IMR-90 (cell line): Measurements from ENCODE around the gene ORM1. TPM values are rescaled to one million over a fixed set of nuclear protein-coding genes. Genes with fewer than 3 reads are reported as not detected.

Source experiments
- ATAC-seq: fragments of 200-7000 bp; cut with Tn5 transposase; 2 replicates; pipeline ENCODE4 v1.9.1; 2020; ENCODE audit warnings: low read depth, mild to moderate bottlenecking, moderate library complexity
- BruUV-seq: library from RNA; stranded (reverse); fragments of 400-500 nt; replicated peaks from 2 replicates; lab custom pipeline; 2021; lab: Mats Ljungman, UMichigan
- CTCF ChIA-PET: fragments of 300-600 bp; formaldehyde crosslinking; extraction: SDS; loops from one replicate; lab custom pipeline; 2021; ENCODE audit warnings: antibody characterized with exemption; lab: Yijun Ruan, JAX
- POLR2A ChIA-PET: fragments of 300-600 bp; sonication (Branson Sonifier 250); formaldehyde crosslinking; loops from one replicate; lab custom pipeline; 2022; ENCODE audit warnings: antibody characterized with exemption; ENCODE audit not compliant: unreplicated experiment; lab: Charles Lee
- DNase-seq: peaks from one replicate; pipeline ENCODE4 v3.0.0; 2013
- H2AFZ ChIP-seq: replicated peaks from 2 replicates; pipeline ENCODE3; 2013; ENCODE audit warnings: low read length, mild to moderate bottlenecking; ENCODE audit not compliant: poor library complexity
- H2AK5ac ChIP-seq: 2 replicates; pipeline ENCODE4 v1.6.1; 2013; ENCODE audit warnings: low read depth, low read length, inconsistent platforms
- H2AK9ac ChIP-seq: replicated peaks from 2 replicates; pipeline ENCODE3; 2013; ENCODE audit warnings: mild to moderate bottlenecking, low read depth, low read length, moderate library complexity; ENCODE audit not compliant: poor library complexity
- H2BK120ac ChIP-seq: 2 replicates; pipeline ENCODE4 v1.6.1; 2013; ENCODE audit warnings: low read depth, low read length, inconsistent platforms
- H2BK15ac ChIP-seq: 3 replicates; pipeline ENCODE4 v1.6.1; 2013; ENCODE audit warnings: low read depth, low read length, inconsistent platforms
- H2BK20ac ChIP-seq: 2 replicates; pipeline ENCODE4 v1.6.1; 2013; ENCODE audit warnings: low read depth, mild to moderate bottlenecking, inconsistent platforms, low read length, moderate library complexity
- H2BK5ac ChIP-seq: 2 replicates; pipeline ENCODE4 v1.6.1; 2013; ENCODE audit warnings: mild to moderate bottlenecking, low read depth, low read length, inconsistent platforms; ENCODE audit not compliant: poor library complexity, severe bottlenecking
- H3K14ac ChIP-seq: replicated peaks from 2 replicates; pipeline ENCODE4 v1.6.1; 2013; ENCODE audit warnings: low read depth, low read length, inconsistent platforms
- H3K18ac ChIP-seq: 2 replicates; pipeline ENCODE4 v1.6.1; 2013; ENCODE audit warnings: low read depth, low read length, control low read depth
- H3K23ac ChIP-seq: 2 replicates; pipeline ENCODE4 v1.6.1; 2013; ENCODE audit warnings: low read depth, low read length, inconsistent platforms
- H3K27ac ChIP-seq: 2 replicates; pipeline ENCODE4 v1.5.1; 2013; ENCODE audit warnings: mild to moderate bottlenecking, control low read depth, low read length; ENCODE audit not compliant: insufficient read depth
- H3K27me3 ChIP-seq: 2 replicates; pipeline ENCODE4 v1.6.1; 2013; ENCODE audit warnings: low read length; ENCODE audit not compliant: control insufficient read depth, insufficient read depth
- H3K36me3 ChIP-seq: 2 replicates; pipeline ENCODE4 v1.6.1; 2013; ENCODE audit warnings: low read length, mixed read lengths; ENCODE audit not compliant: control insufficient read depth, insufficient read depth
- H3K4ac ChIP-seq: 2 replicates; pipeline ENCODE4 v1.6.1; 2013; ENCODE audit warnings: low read depth, low read length, inconsistent platforms
- H3K4me1 ChIP-seq: 2 replicates; pipeline ENCODE4 v1.6.1; 2013; ENCODE audit warnings: low read length, mixed read lengths; ENCODE audit not compliant: control insufficient read depth, insufficient read depth
- H3K4me2 ChIP-seq: 2 replicates; pipeline ENCODE4 v1.6.1; 2013; ENCODE audit warnings: low read depth, mild to moderate bottlenecking, control low read depth, low read length, moderate library complexity
- H3K4me3 ChIP-seq: 2 replicates; pipeline ENCODE4 v1.5.1; 2013; ENCODE audit warnings: low read depth, mild to moderate bottlenecking, control low read depth, low read length, moderate library complexity; ENCODE audit not compliant: insufficient read depth
- H3K56ac ChIP-seq: 2 replicates; pipeline ENCODE4 v1.6.1; 2013; ENCODE audit warnings: low read length, inconsistent platforms; ENCODE audit not compliant: insufficient read depth; ENCODE audit errors: extremely low read depth
- H3K79me1 ChIP-seq, 2 experiments: 2 replicates each; pipeline ENCODE4 v1.6.1; 2013; ENCODE audit warnings: low read length in 2 of 2, inconsistent platforms in 1 of 2, low read depth in 1 of 2
- H3K9ac ChIP-seq: 2 replicates; pipeline ENCODE4 v1.6.1; 2013; ENCODE audit warnings: low read depth, low read length, control low read depth
- H3K9me1 ChIP-seq: 2 replicates; pipeline ENCODE4 v1.6.1; 2013; ENCODE audit warnings: low read length, inconsistent platforms; ENCODE audit not compliant: insufficient read depth
- H3K9me3 ChIP-seq: 2 replicates; pipeline ENCODE4 v1.6.1; 2013; ENCODE audit warnings: low read length; ENCODE audit not compliant: control insufficient read depth, insufficient read depth
- H4K20me1 ChIP-seq: 2 replicates; pipeline ENCODE4 v1.6.1; 2013; ENCODE audit warnings: low read length, inconsistent platforms; ENCODE audit not compliant: insufficient read depth
- H4K5ac ChIP-seq: 2 replicates; pipeline ENCODE4 v1.6.1; 2013; ENCODE audit warnings: mild to moderate bottlenecking, low read depth, low read length, control low read depth
- H4K8ac ChIP-seq, 2 experiments: 2 replicates each; pipeline ENCODE4 v1.6.1; 2013; ENCODE audit warnings: low read depth in 2 of 2, low read length in 2 of 2, control low read depth in 1 of 2, inconsistent platforms in 1 of 2
- H4K91ac ChIP-seq: 2 replicates; pipeline ENCODE4 v1.6.1; 2013; ENCODE audit warnings: low read depth, low read length, inconsistent platforms; ENCODE audit not compliant: insufficient read depth
- CEBPB ChIP-seq: IDR thresholded peaks from 2 replicates; pipeline ENCODE4 v1.6.1; 2012; ENCODE audit warnings: low read depth, low read length, improper control_type of control experiment
- CHD1 ChIP-seq: IDR thresholded peaks from 2 replicates; pipeline ENCODE4 v1.6.1; 2012; ENCODE audit warnings: low read depth, low read length, improper control_type of control experiment
- MAZ ChIP-seq: IDR thresholded peaks from 2 replicates; pipeline ENCODE4 v1.6.1; 2012; ENCODE audit warnings: low read depth, mild to moderate bottlenecking, low read length, improper control_type of control experiment, moderate library complexity, borderline replicate concordance
- MXI1 ChIP-seq: IDR thresholded peaks from 2 replicates; pipeline ENCODE4 v1.6.1; 2012; ENCODE audit warnings: low read depth, mild to moderate bottlenecking, low read length, moderate library complexity, borderline replicate concordance
- NFE2L2 ChIP-seq: fragments of 150-350 bp; IDR thresholded peaks from 2 replicates; pipeline ENCODE4 v1.6.1; 2016; ENCODE audit warnings: low read depth, mild to moderate bottlenecking, low read length
- POLR2A ChIP-seq: IDR thresholded peaks from 2 replicates; pipeline ENCODE4 v1.6.1; 2012; ENCODE audit warnings: mild to moderate bottlenecking, low read depth, low read length
- RAD21 ChIP-seq: IDR thresholded peaks from 2 replicates; pipeline ENCODE4 v1.6.1; 2012; ENCODE audit warnings: low read length, improper control_type of control experiment
- RFX5 ChIP-seq: IDR thresholded peaks from 2 replicates; pipeline ENCODE4 v1.8.0; 2012; ENCODE audit warnings: low read depth, mild to moderate bottlenecking, low read length, moderate library complexity
- SMC3 ChIP-seq: fragments of 150-350 bp; IDR thresholded peaks from 2 replicates; pipeline ENCODE4 v1.6.1; 2016; ENCODE audit warnings: low read depth, mild to moderate bottlenecking, antibody characterized with exemption, low read length, moderate library complexity
- WGBS, 2 experiments: methylation state at CpG; one replicate each; pipeline versions ENCODE4 v1.1.5 to v1.1.7; 2013; ENCODE audit warnings: missing lambda C conversion rate in 2 of 2; ENCODE audit not compliant: insufficient read length in 1 of 2; ENCODE audit errors: extremely low coverage in 2 of 2; 5-methylcytosine and 5-hydroxymethylcytosine counted together
- dilution Hi-C: fragments of 300-500 bp; cut with HindIII; formaldehyde crosslinking; loops from one replicate; pipeline ENCODE4 v1.14.3; 2018; ENCODE audit warnings: low sequenced_read_pairs; ENCODE audit not compliant: unreplicated experiment
- in situ Hi-C: fragments of 300-500 bp; cut with MboI; formaldehyde crosslinking; loops from 3 replicates; pipeline ENCODE4 v1.14.3; 2019; ENCODE audit warnings: low sequenced_read_pairs, inconsistent platforms, mixed read lengths
- intact Hi-C: fragments of 100-400 bp; cut with micrococcal nuclease; formaldehyde crosslinking; loops from 2 replicates; pipeline ENCODE4 v1.10.0; 2022
- polyA plus RNA-seq, 3 experiments: library from polyadenylated mRNA; depleted of rRNA; stranded (reverse); fragments of >200 nt; gene quantifications; 2 replicates each; pipeline ENCODE4 v1.2.3, GENCODE V29; 2012; ENCODE audit warnings: low replicate concordance in 1 of 3
- total RNA-seq: library from RNA; depleted of rRNA; stranded (reverse); fragments of >200 nt; gene quantifications from 2 replicates; pipeline ENCODE4 v1.2.3, GENCODE V29; 2012
- TF ChIP-seq, protein P1 (sequence below): fragments of 150-350 bp; IDR thresholded peaks from 2 replicates; pipeline ENCODE4 v1.6.1; 2016; ENCODE audit warnings: low read depth, mild to moderate bottlenecking, low read length, moderate library complexity, borderline replicate concordance
- TF ChIP-seq, protein P2 (sequence below): conservative IDR thresholded peaks from 2 replicates; pipeline ENCODE4 v1.5.1; 2012; ENCODE audit warnings: mild to moderate bottlenecking, low read depth, low read length, improper control_type of control experiment

The ORM1 gene
- total and polyA plus RNA-seq, 2 of the 4 experiments (the other 2 are of a cell fraction) = 0.18 TPM; not detected in 1

DNA sequence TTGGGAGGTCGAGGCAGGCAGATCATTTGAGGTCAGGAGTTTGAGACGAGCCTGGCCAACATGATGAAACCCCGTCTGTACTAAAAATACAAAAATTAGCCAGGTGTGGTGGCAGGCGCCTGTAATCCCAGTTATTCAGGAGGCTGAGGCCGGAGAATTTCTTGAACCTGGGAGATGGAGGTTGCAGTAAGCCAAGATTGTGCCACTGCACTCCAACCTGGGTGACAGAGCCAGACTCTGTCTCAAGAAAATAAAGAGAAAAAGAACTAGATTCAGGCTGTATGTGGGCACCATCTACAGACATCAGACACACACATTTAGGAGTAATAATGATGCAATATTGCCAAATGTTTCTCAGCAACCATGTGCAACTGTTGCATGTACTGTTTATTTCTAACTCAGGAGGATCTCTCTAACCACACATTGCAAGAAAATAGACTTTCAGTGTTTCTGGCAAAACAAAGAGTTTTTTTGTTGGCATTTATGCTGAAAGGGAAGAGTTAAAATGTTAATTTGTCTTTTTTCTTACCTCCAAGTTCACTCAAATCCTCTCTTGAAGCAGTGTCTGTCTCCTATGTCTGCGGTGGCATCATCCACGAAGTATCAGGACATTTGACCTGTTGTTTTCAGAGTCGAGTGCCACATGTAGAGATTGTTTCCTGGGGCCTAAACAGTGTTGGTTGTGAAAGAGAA, 5.1 kb upstream of the ORM1 start:
- TF ChIP-seq NFE2L2 (no peak), CEBPB (peak; percentile 98), CHD1 (no peak), RAD21 (no peak), SMC3 (no peak), POLR2A (no peak), MXI1 (peak; percentile 80; the same call in 1 of the 2 replicates), MAZ (no peak), RFX5 (no peak)
- TF ChIP-seq, protein P1, sequence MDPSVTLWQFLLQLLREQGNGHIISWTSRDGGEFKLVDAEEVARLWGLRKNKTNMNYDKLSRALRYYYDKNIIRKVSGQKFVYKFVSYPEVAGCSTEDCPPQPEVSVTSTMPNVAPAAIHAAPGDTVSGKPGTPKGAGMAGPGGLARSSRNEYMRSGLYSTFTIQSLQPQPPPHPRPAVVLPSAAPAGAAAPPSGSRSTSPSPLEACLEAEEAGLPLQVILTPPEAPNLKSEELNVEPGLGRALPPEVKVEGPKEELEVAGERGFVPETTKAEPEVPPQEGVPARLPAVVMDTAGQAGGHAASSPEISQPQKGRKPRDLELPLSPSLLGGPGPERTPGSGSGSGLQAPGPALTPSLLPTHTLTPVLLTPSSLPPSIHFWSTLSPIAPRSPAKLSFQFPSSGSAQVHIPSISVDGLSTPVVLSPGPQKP = no peak
- TF ChIP-seq, protein P2, sequence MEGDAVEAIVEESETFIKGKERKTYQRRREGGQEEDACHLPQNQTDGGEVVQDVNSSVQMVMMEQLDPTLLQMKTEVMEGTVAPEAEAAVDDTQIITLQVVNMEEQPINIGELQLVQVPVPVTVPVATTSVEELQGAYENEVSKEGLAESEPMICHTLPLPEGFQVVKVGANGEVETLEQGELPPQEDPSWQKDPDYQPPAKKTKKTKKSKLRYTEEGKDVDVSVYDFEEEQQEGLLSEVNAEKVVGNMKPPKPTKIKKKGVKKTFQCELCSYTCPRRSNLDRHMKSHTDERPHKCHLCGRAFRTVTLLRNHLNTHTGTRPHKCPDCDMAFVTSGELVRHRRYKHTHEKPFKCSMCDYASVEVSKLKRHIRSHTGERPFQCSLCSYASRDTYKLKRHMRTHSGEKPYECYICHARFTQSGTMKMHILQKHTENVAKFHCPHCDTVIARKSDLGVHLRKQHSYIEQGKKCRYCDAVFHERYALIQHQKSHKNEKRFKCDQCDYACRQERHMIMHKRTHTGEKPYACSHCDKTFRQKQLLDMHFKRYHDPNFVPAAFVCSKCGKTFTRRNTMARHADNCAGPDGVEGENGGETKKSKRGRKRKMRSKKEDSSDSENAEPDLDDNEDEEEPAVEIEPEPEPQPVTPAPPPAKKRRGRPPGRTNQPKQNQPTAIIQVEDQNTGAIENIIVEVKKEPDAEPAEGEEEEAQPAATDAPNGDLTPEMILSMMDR = no peak
- peak overlapping the region; percentile 97 for H4K91ac ChIP-seq
- H3K79me1 ChIP-seq = no peaks in the 10 kb centered on the region
- peak overlapping the region; percentile 69; the same call in 1 of the 3 replicates for H2BK15ac ChIP-seq
- intact Hi-C loops = no loop called here
- peak overlapping the region; percentile 90 for H3K18ac ChIP-seq
- H3K27ac ChIP-seq = peak overlapping the region; percentile 98; the same call in 1 of the 2 replicates
- dilution Hi-C loops = no loop called here
- peak overlapping the region; percentile 85 for H3K9ac ChIP-seq
- H2AK5ac ChIP-seq = peak overlapping the region; percentile 67; the same call in 1 of the 2 replicates
- peak overlapping the region; percentile 70 for H3K23ac ChIP-seq
- H4K8ac ChIP-seq = peak overlapping the region; percentile 75 to 93
- H3K4me1 ChIP-seq = peaks cover 6% of the 10 kb centered on the region
- peak overlapping the region; percentile 82; the same call in 1 of the 2 replicates for H3K56ac ChIP-seq
- peak overlapping the region; percentile 99 for H2BK120ac ChIP-seq
- no TSS peak for BruUV-seq
- ChIA-PET CTCF (no interaction called here), POLR2A (no interaction called here)
- H3K4me2 ChIP-seq = no peak overlapping the region; the same call in 1 of the 2 replicates
- peak overlapping the region; percentile 99 for H3K4ac ChIP-seq
- peak overlapping the region; percentile 47 for H2AK9ac ChIP-seq
- no peak overlapping the region for H2AFZ ChIP-seq
- peak overlapping the region; percentile 99 for H2BK20ac ChIP-seq
- H3K9me3 ChIP-seq = no peaks in the 10 kb centered on the region
- ATAC-seq (peak; percentile 39), DNase-seq (peak; percentile 85)
- H3K9me1 ChIP-seq = peaks cover 14% of the 10 kb centered on the region; the same call in 1 of the 2 replicates
- no peaks in the 10 kb centered on the region for H3K27me3 ChIP-seq
- H3K4me3 ChIP-seq = no peak overlapping the region
- peak overlapping the region; percentile 35 for H2BK5ac ChIP-seq
- H4K20me1 ChIP-seq = no peaks in the 10 kb centered on the region
- no peaks in the 10 kb centered on the region for H3K36me3 ChIP-seq
- peak overlapping the region; percentile 99 for H3K14ac ChIP-seq
- in situ Hi-C loops = no loop called here
- 82% methylated on average over 4 of the region's 8 CpGs; no CpG with 5 or more reads in 1 of the 2 experiments for WGBS, 2 experiments
- peak overlapping the region; percentile 88; the same call in 1 of the 2 replicates for H4K5ac ChIP-seq
